Measurements from ENCODE around the gene COMMD1. TPM values are rescaled to one million over a fixed set of nuclear protein-coding genes. Genes with fewer than 3 reads are reported as not detected.
"Not testable (repeated sequence)": the region's sequence is repeated elsewhere in the genome, so short reads cannot be mapped to it uniquely, and the experiment has no call there.

The COMMD1 gene
- total and polyA plus RNA-seq, 2 donors (not counting 1 experiment from before 2014, with no cell fraction given), result 38.6 to 49.3 TPM

DNA sequence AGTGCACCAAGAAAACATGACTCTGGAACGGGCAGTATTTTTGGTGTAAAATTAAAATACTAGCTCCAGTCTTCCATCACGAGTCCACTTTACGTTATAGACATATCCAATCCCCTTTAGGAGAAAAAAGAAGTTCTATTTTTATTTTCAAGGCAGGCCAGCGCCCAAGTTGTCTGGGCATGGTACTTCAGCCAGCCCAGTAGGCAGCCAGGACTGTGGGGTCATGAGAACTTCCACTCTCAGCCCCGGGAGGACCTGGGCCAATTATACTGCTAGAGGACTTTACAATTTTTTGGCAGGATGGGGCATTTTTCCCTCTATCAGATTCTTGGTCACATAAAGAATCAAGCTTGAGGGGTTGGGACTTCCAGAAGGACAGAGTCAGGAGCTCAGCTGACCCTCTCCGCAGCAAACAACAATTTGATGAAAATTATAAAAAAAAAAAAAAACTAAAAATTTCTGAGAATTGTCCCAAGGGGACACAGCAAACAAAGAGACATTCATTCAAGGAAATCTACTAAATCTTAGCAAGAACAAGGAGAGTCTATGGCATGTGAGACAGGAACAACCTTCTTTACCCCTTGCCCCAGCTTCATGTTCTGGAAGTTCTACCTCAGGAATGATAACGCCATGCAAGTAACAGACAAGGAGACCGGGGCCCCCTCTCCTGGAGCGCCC lies 253.1 kb downstream of the COMMD1 start:
- no peaks in the 10 kb centered on the region for H3K79me2 ChIP-seq (ENCODE audit: control insufficient read depth, insufficient read depth, low read length)
- H3K9ac ChIP-seq (ENCODE audit: insufficient read depth, low read length), result no peak overlapping the region
- no peaks in the 10 kb centered on the region for H3K36me3 ChIP-seq (ENCODE audit: control insufficient read depth, insufficient read depth, low read length)
- no peaks in the 10 kb centered on the region for H3K4me1 ChIP-seq (ENCODE audit: control insufficient read depth, extremely low read depth, insufficient read depth, low read length)
- no peak overlapping the region for H2AFZ ChIP-seq (ENCODE audit: low read length)
- DNase-seq (ENCODE audit: low read depth in 2 of 2), result no peak
- H3K4me3 ChIP-seq (replicated peaks in 1 of 4; ENCODE audit: control extremely low read depth in 1 of 4, insufficient read depth in 1 of 4, low read depth in 3 of 4, low read length in 4 of 4), result no peak overlapping the region
- no peak overlapping the region for H3K27ac ChIP-seq (ENCODE audit: insufficient read depth, low read length)
- no peak overlapping the region for H3K4me2 ChIP-seq (ENCODE audit: extremely low read depth, insufficient read depth, low read length)
- H4K20me1 ChIP-seq (ENCODE audit: control insufficient read depth, extremely low read depth, insufficient read depth, low read length), result no peaks in the 10 kb centered on the region
- H3K27me3 ChIP-seq (ENCODE audit: control insufficient read depth, insufficient read depth, low read length), result no peaks in the 10 kb centered on the region
- TF ChIP-seq EZH2 (IDR thresholded peaks at IDR 0.05; ENCODE audit: low read length, missing control alignments) (no peak), CTCF (conservative IDR thresholded peaks at IDR 0.05 in 1 of 2, IDR thresholded peaks at IDR 0.05 in 1 of 2; ENCODE audit: low read depth in 1 of 2, low read length in 2 of 2) (no peak)
- H3K9me3 ChIP-seq (ENCODE audit: control insufficient read depth, insufficient read depth, low read depth, low read length), result no peaks in the 10 kb centered on the region

DNA sequence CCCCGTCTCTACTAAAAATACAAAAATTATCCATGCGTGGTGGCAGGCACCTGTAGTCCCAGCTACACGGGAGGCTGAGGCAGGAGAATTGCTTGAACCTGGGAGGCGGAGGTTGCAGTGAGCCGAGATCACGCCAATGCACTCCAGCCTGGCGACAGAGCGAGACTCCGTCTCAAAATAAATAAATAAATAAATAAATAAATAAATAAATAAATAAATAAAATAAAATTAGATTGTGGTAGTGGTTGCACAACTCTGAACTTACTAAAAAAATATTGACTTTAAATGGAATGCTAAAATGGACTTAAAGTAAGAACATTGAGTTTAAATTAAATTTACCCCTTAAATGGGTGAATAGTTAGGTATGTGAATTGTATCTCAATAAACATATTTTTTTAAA lies 255.2 kb downstream of the COMMD1 start:
- H3K27ac ChIP-seq (ENCODE audit: insufficient read depth, low read length); H3K36me3 ChIP-seq (ENCODE audit: control insufficient read depth, insufficient read depth, low read length); H4K20me1 ChIP-seq (ENCODE audit: control insufficient read depth, extremely low read depth, insufficient read depth, low read length); H3K4me1 ChIP-seq (ENCODE audit: control insufficient read depth, extremely low read depth, insufficient read depth, low read length); H2AFZ ChIP-seq (ENCODE audit: low read length); H3K4me3 ChIP-seq (replicated peaks in 1 of 4; ENCODE audit: control extremely low read depth in 1 of 4, insufficient read depth in 1 of 4, low read depth in 3 of 4, low read length in 4 of 4); H3K9me3 ChIP-seq (ENCODE audit: control insufficient read depth, insufficient read depth, low read depth, low read length); H3K9ac ChIP-seq (ENCODE audit: insufficient read depth, low read length); DNase-seq (ENCODE audit: low read depth in 2 of 2); H3K4me2 ChIP-seq (ENCODE audit: extremely low read depth, insufficient read depth, low read length); H3K27me3 ChIP-seq (ENCODE audit: control insufficient read depth, insufficient read depth, low read length); H3K79me2 ChIP-seq (ENCODE audit: control insufficient read depth, insufficient read depth, low read length): not testable (repeated sequence)

DNA sequence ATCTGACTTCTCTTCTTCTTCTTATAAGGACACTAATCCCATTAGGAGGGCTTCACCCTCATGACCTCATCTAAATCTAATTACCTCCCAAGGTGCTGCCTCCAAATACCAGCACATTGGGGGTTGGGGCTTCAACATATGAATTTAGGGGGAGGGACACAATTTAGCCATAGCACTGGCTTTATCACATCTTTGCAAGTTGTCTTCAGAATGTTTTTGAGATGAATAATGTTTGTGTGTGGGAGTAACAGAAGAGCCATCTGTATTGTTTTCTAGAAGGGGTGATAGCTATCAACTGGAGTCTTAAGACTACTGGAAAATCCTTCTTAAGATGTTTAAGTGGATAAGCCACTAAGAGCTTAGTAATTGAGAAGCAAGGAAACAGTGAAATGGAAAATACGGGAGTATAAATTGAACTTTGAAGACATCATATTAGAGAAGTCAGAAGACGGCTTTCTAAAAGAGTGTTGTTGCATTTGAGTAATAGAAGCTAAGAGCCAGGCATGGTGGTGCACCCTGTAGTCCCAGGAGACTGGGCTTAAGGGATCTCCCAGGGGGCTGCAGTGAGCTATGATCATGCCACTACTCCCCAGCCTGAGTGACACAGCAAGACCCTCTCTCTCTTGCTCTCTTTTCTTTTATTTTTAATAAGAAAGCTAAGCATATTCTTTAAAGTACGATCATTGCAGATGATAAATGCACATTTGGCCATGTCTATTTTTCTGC lies 257.8 kb downstream of the COMMD1 start:
- no peak for TF ChIP-seq EZH2 (IDR thresholded peaks at IDR 0.05; ENCODE audit: low read length, missing control alignments)
- no peak for TF ChIP-seq CTCF (conservative IDR thresholded peaks at IDR 0.05 in 1 of 2, IDR thresholded peaks at IDR 0.05 in 1 of 2; ENCODE audit: low read depth in 1 of 2, low read length in 2 of 2)
- DNase-seq (ENCODE audit: low read depth in 2 of 2), result peak in 1 of 2 donors; percentile 28
- no peak overlapping the region for H3K4me2 ChIP-seq (ENCODE audit: extremely low read depth, insufficient read depth, low read length)

More for the DNA sequence above, 257.8 kb downstream of the COMMD1 start:
- Histone ChIP-seq H3K79me2 (ENCODE audit: control insufficient read depth, insufficient read depth, low read length) (no peaks in the 10 kb centered on the region), H3K36me3 (ENCODE audit: control insufficient read depth, insufficient read depth, low read length) (no peaks in the 10 kb centered on the region), H3K9ac (ENCODE audit: insufficient read depth, low read length) (no peak overlapping the region), H3K27me3 (ENCODE audit: control insufficient read depth, insufficient read depth, low read length) (no peaks in the 10 kb centered on the region), H3K4me1 (ENCODE audit: control insufficient read depth, extremely low read depth, insufficient read depth, low read length) (no peaks in the 10 kb centered on the region), H2AFZ (ENCODE audit: low read length) (no peak overlapping the region), H3K27ac (ENCODE audit: insufficient read depth, low read length) (no peak overlapping the region), H4K20me1 (ENCODE audit: control insufficient read depth, extremely low read depth, insufficient read depth, low read length) (no peaks in the 10 kb centered on the region), H3K9me3 (ENCODE audit: control insufficient read depth, insufficient read depth, low read depth, low read length) (no peaks in the 10 kb centered on the region), H3K4me3 (replicated peaks in 1 of 4; ENCODE audit: control extremely low read depth in 1 of 4, insufficient read depth in 1 of 4, low read depth in 3 of 4, low read length in 4 of 4) (no peak overlapping the region)
